ENCODE results near the gene ARMC3. TPM values are rescaled to one million over a fixed set of nuclear protein-coding genes. Genes with fewer than 3 reads are reported as not detected.

ARMC3 gene
- total and polyA plus RNA-seq, 9 of the 15 experiments (the other 6 are each of a cell fraction or from before 2014, with no cell fraction given) = 0.33 to 1.1 (median 0.62) TPM

DNA sequence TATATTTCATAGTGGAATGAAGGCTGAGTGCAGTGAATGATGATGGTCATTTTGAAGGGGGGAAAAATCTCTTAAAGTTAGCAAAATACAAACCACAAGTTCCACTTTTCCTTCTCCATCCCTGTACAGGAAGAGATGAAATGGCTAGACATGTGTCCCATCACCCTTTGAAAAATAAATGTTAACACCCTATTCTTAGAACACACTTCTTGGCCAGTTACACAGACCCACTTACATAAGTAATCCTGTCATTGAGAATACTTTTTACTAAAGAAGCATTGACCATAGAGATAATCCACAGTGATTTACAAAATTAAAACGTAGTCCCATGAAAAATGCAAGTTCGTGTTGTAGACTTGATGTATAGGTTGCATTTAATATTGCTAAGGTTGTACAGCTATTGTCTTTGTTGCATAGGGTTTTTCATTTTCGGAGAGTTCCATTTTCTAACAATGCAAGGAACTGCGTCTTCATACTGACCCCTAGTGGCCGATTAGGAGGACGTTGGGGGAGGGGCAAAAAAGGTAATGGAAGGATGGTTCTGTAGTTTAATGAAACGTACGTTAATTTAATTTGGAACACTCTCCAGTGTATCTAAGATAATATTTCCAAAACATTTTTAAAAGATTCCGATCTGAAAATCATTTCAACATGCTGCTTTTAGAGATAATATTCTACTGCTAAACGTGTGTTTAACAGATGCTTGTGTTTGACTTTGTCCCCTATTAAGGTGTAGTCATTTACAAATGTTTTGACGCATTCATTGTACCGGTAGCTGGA, 60.9 kb downstream of the ARMC3 start (continued):
- TF ChIP-seq ILK (tag; IDR thresholded peaks at IDR 0.05; ENCODE audit: borderline replicate concordance, low read depth) (no peak), FOXP1 (CRISPR knock-in tag; IDR thresholded peaks at IDR 0.05) (no peak), POLR3G (IDR thresholded peaks at IDR 0.05; ENCODE audit: extremely low read depth, insufficient read length, insufficient replicate concordance) (no peak), ZNF24 (IDR thresholded peaks at IDR 0.05) (no peak), U2AF2 (optimal IDR thresholded peaks at IDR 0.05; ENCODE audit: low read depth, low read length) (no peak), FOXK1 (CRISPR knock-in tag; IDR thresholded peaks at IDR 0.05; ENCODE audit: borderline replicate concordance) (no peak), FOXJ2 (tag; IDR thresholded peaks at IDR 0.05) (no peak), TCF3 (CRISPR knock-in tag; IDR thresholded peaks at IDR 0.05) (no peak), KLF13 (tag; IDR thresholded peaks at IDR 0.05; ENCODE audit: borderline replicate concordance, low read depth) (no peak), PTBP1 (IDR thresholded peaks at IDR 0.05; ENCODE audit: low read depth, low read length) (no peak), RBFOX2 (IDR thresholded peaks at IDR 0.05; ENCODE audit: low read depth, low read length) (no peak)
- TF ChIP-seq, protein P1, sequence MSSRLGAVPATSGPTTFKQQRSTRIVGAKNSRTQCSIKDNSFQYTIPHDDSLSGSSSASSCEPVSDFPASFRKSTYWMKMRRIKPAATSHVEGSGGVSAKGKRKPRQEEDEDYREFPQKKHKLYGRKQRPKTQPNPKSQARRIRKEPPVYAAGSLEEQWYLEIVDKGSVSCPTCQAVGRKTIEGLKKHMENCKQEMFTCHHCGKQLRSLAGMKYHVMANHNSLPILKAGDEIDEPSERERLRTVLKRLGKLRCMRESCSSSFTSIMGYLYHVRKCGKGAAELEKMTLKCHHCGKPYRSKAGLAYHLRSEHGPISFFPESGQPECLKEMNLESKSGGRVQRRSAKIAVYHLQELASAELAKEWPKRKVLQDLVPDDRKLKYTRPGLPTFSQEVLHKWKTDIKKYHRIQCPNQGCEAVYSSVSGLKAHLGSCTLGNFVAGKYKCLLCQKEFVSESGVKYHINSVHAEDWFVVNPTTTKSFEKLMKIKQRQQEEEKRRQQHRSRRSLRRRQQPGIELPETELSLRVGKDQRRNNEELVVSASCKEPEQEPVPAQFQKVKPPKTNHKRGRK (tag; IDR thresholded peaks at IDR 0.05) = no peak
- TF ChIP-seq, protein P2, sequence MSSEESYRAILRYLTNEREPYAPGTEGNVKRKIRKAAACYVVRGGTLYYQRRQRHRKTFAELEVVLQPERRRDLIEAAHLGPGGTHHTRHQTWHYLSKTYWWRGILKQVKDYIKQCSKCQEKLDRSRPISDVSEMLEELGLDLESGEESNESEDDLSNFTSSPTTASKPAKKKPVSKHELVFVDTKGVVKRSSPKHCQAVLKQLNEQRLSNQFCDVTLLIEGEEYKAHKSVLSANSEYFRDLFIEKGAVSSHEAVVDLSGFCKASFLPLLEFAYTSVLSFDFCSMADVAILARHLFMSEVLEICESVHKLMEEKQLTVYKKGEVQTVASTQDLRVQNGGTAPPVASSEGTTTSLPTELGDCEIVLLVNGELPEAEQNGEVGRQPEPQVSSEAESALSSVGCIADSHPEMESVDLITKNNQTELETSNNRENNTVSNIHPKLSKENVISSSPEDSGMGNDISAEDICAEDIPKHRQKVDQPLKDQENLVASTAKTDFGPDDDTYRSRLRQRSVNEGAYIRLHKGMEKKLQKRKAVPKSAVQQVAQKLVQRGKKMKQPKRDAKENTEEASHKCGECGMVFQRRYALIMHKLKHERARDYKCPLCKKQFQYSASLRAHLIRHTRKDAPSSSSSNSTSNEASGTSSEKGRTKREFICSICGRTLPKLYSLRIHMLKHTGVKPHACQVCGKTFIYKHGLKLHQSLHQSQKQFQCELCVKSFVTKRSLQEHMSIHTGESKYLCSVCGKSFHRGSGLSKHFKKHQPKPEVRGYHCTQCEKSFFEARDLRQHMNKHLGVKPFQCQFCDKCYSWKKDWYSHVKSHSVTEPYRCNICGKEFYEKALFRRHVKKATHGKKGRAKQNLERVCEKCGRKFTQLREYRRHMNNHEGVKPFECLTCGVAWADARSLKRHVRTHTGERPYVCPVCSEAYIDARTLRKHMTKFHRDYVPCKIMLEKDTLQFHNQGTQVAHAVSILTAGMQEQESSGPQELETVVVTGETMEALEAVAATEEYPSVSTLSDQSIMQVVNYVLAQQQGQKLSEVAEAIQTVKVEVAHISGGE (CRISPR knock-in tag; IDR thresholded peaks at IDR 0.05) = no peak
- TF ChIP-seq, protein P3, sequence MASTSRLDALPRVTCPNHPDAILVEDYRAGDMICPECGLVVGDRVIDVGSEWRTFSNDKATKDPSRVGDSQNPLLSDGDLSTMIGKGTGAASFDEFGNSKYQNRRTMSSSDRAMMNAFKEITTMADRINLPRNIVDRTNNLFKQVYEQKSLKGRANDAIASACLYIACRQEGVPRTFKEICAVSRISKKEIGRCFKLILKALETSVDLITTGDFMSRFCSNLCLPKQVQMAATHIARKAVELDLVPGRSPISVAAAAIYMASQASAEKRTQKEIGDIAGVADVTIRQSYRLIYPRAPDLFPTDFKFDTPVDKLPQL (IDR thresholded peaks at IDR 0.05; ENCODE audit: extremely low read depth, insufficient read length) = no peak
- TF ChIP-seq, protein P4, sequence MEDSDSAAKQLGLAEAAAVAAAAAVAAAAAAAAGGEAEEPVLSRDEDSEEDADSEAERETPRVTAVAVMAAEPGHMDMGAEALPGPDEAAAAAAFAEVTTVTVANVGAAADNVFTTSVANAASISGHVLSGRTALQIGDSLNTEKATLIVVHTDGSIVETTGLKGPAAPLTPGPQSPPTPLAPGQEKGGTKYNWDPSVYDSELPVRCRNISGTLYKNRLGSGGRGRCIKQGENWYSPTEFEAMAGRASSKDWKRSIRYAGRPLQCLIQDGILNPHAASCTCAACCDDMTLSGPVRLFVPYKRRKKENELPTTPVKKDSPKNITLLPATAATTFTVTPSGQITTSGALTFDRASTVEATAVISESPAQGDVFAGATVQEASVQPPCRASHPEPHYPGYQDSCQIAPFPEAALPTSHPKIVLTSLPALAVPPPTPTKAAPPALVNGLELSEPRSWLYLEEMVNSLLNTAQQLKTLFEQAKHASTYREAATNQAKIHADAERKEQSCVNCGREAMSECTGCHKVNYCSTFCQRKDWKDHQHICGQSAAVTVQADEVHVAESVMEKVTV (CRISPR knock-in tag; IDR thresholded peaks at IDR 0.05) = peak; percentile 91

Data from K562 (cell line).